HG02678 (cell line): Measurements from ENCODE around the gene GADD45A.
"Not testable (repeated sequence)": the region's sequence is repeated elsewhere in the genome, so short reads cannot be mapped to it uniquely, and the experiment has no call there.

Experiments
- ATAC-seq: cut with Tn5 transposase; IDR thresholded peaks from one replicate; pipeline ENCODE4 v1.9.1; 2021; ENCODE audit warnings: mild to moderate bottlenecking, moderate library complexity; ENCODE audit not compliant: unreplicated experiment

GADD45A gene, protein sequence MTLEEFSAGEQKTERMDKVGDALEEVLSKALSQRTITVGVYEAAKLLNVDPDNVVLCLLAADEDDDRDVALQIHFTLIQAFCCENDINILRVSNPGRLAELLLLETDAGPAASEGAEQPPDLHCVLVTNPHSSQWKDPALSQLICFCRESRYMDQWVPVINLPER

GRCh38 chr1:67685067-67685557 lies at the start of gene GADD45A:
TSS of gene GADD45A (plus strand) at chr1:67685201. CDS start at chr1:67685495, 294 bp downstream.
- peak; percentile 88 for ATAC-seq

- no peak for ATAC-seq
Measured at GRCh38 chr1:67636146-67636545, 48.9 kb upstream of the GADD45A start.

DNA sequence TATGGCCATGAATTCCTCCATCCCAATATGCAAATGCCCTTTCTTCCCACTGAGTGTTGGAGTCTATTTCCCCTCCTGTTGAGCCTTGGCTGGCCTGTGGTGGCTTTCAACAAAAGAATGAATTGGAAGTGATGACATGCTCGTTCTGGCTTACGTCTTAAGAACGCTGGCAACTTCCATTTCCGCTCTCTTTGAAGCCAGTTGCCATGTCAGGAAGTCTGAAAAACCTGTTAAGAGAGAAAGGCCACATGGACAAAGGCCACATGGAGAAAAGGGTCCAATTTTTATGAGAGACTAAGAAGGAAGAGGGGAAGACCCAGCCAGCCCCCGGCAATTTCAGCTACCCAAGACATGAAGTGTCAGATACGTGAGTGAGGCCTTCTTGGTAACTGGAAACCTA lies 45.6 kb upstream of the GADD45A start:
- no peak for ATAC-seq

- no peak for ATAC-seq
Measured at GRCh38 chr1:67642629-67643028, 42.4 kb upstream of the GADD45A start.

GRCh38 chr1:67644566-67644965 lies 40.4 kb upstream of the GADD45A start:
- no peak for ATAC-seq

DNA sequence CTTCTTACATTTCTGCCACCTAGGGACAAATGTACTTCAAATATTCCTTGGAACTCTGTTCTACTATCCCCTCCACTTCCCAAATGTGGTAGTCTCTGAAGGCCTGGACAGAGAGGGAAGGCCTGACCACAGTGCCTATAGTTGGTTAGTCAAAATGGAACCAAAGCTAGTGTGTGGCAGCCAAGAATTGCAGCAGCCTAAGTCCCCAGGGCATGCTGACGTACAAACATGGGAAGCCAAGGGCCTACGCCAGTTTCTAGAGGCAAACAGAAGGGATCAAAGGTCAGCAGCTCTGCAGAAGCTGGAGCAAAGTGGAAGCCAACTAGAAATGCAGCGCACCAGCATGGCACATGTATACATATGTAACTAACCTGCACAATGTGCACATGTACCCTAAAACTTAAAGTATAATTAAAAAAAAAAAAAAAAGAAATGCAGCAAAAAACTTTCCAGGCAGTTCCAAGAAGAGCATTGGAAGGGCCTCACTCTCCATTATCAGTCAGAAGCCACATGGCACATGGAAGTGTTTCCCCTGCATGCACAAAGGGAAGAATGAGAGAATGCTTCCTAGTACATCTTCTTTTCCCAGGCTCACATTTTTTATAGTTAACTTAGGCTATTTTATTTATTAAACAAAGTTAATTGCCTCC lies 39.4 kb upstream of the GADD45A start:
- no peak for ATAC-seq

DNA sequence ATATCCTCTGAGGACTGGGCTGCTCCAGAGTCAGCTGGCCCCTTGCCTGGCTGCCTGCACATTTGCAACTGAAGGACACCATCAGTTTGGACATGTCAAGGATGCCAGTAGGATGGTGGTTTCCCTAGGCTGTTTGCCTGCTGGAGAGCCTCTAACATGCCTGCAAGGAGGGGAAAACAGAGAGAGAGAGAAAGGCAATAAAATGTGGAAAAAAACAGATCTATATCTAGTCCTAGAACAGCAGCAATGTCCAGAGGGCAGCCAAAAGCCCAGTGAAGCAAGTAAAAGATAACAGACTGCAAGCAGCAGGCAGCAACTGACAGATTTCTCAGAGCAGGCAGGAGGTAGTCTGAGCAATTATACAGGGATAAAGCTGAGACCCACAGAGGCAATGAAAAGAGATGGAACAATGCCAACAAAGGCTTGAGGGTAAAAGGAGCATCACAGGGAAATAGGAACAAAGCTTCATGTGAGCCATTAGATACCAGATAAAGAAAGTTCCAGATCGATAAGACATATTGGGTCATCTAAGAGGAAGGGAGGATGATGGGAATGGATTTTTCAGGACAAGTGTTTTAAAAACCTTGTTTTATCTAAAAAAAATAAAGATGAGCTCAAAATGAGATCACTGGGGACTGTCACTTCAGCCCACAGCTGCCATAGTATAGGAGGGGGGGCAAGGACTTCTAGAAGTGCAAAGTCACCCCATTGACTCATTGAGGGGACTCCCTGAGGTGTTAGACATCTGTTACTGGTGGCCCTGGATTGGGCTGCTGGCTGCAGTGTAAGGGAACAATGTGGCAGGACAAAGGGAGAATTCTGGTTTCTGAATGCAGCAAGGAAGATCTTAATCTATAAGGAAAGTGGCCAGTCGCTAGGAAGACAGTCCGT lies 38.6 kb upstream of the GADD45A start:
- ATAC-seq: no peak

DNA sequence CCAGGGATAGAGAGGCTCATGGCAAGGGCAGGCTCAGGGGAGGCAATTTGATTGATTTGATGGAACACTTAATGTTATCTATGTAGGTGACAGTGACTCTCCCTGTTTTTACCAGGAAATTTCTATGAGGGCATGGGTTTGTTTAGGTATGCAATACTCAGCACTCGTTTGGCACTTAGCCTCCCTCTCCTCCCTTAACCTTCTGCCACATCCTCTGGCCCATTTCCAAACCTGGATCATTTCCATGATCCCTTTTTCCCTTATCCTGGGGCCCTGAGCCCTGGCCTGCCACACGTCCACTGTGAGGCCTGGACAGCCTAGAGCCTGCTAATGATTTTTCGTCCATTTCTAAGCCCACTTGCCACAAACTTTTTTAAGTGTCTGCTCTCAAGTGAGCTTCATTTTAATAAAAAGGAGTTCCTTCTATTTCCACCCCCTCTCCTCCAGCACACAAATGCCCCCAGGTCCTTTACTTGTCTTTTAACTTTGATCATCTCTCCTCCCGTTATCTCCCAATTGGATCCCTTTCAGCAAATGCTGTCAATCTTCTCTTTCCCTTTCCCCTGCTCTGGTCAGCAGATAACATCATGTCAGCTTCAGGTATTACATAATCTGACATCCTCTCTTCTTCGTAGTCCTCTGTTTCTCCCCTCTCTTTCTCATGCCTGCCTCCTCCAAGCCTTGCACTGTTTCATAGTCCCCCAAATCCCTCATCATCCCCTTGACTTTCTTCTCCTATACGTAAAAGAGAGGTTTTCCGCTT lies 37.8 kb upstream of the GADD45A start:
- no peak for ATAC-seq

DNA sequence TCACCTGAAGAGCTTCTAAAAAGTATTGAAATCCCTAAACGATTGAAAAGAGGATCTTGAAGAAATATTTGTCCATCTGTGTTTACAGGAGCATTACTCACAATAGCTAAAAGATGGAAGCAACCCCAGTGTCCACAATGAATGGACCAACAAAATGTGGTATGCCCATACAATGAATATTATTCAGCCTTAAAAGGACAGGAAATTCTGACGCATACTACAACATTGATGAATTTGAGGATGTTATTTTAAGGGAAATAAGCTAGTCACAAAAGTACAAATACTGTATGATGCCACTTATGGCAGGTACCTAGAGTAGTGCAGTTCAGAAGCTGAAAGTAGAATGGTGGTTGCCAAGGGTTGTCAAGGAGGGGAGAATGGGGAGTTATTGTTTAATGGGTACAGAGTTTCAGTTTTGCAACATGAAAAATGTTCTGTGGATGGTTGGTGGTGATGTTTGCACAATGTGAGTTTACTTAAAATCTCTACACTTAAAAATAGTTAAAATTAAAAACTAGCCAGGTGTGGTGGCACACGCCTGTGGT lies 37.1 kb upstream of the GADD45A start:
- ATAC-seq: no peak

- ATAC-seq: no peak
Measured at GRCh38 chr1:67648582-67649326, 36.2 kb upstream of the GADD45A start.

DNA sequence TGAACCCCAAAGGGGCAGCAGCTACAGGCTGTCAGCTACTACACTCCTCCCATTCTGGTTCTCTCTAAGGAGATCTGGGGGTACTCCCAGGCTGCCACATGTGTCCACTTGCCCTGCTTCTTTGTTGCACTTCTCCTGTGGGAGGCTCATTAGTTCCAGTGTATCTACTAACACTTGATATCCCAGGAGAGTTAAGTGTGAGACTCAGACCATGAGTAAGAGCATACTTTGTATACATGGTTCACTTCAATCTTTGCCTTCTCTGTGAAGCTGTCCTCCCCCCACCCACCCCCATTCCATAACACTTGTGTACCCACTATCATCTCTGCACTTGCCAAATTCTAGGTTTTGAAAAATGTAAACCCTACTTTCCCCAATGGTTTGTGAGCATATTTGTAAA lies 34.9 kb upstream of the GADD45A start:
- no peak for ATAC-seq

GRCh38 chr1:67651031-67651430 lies 34.0 kb upstream of the GADD45A start:
- no peak for ATAC-seq

GRCh38 chr1:67652800-67653199 lies 32.2 kb upstream of the GADD45A start:
- ATAC-seq: peak; percentile 51

GRCh38 chr1:67653304-67653703 lies 31.7 kb upstream of the GADD45A start:
- no peak for ATAC-seq

- ATAC-seq: no peak
Measured at GRCh38 chr1:67655581-67655980, 29.4 kb upstream of the GADD45A start.

GRCh38 chr1:67657152-67657551 lies 27.8 kb upstream of the GADD45A start:
- not testable (repeated sequence) for ATAC-seq

- no peak for ATAC-seq
Measured at GRCh38 chr1:67659229-67659628, 25.8 kb upstream of the GADD45A start.

GRCh38 chr1:67662884-67663283 lies 22.1 kb upstream of the GADD45A start:
- ATAC-seq: no peak

GRCh38 chr1:67664048-67664447 lies 21.0 kb upstream of the GADD45A start:
- ATAC-seq: no peak

GRCh38 chr1:67665307-67665706 lies 19.7 kb upstream of the GADD45A start:
- ATAC-seq: not testable (repeated sequence)
